ENCODE data around the gene TCAP. TPM values are rescaled to one million over a fixed set of nuclear protein-coding genes. Genes with fewer than 3 reads are reported as not detected.

The TCAP gene
- total RNA-seq, 6 donors from 2014 or later = 0.39 to 4.2 (median 2.5) TPM

GRCh38 chr17:39618246-39618913 is 46.8 kb upstream of the TCAP start:
- Histone ChIP-seq H3K4me1 (peaks cover 14 to 27% (median 23%) of the 10 kb centered on the region in 4 donors), H3K36me3 (no peaks in the 10 kb centered on the region), H3K27me3 (peaks cover 0 to 7% (median 1%) of the 10 kb centered on the region in 4 donors), H3K27ac (peak overlapping the region in 3 of 4 donors; percentile 39 to 78 (median 44)), H3K4me3 (peak overlapping the region; percentile 19 to 73 (median 67)), H3K9me3 (no peaks in the 10 kb centered on the region)
- TF ChIP-seq CTCF (IDR thresholded peaks at IDR 0.05) (no peak), POLR2A (IDR thresholded peaks at IDR 0.05) (no peak), POLR2AphosphoS5 (IDR thresholded peaks at IDR 0.05) (no peak), EP300 (IDR thresholded peaks at IDR 0.05) (no peak)
- peak in 1 of 2 donors; percentile 5 for ATAC-seq (ENCODE audit: low FRiP score in 2 of 2)
- WGBS, 2 donors = 3 to 5% methylated on average over 26 to 30 of the region's 33 CpGs
- peak in 1 of 2 donors; percentile 81 for DNase-seq

DNA sequence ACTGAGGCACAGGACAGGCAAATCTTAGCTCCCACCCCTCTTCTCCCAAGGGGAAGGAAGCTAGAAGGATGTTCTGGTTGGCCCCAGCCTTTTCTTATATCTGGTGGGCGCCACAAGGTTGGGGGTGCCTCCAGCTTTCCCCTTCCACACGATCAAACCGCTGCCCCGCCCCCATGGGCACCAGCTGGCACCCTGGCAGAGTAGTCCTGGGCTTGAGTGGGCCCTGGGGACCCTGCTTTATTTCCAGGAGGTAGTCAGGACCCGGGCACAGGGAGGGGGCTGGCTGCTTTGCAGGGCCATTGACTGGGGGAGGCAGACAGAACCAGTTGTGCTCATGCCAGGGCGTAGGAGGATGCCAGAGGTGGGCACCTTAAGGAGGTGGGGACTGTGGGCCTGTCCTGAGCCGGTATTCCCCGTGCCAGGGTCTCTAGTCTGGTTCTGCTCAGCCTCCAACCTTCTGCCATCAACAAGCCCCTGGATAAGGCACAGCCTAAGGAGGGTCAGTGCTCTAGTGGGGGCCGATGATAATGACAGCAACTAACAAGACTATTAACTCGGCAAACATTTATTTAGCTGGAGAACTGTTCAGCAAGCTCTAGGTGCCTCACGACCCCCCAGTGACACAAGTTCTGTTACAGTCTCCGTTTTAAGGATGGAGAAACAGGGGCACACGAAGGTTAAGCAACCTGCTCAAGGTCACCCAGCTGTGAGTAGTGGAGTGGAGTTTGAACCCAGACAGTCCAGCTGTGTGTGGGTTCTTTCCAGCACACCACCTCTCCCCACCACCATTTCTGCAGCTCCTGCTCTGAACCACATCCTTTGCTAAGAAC is 46.0 kb upstream of the TCAP start:
- peak in 1 of 2 donors; percentile 72 for DNase-seq
- Histone ChIP-seq H3K27me3 (peaks cover 0 to 7% (median 1%) of the 10 kb centered on the region in 4 donors), H3K4me1 (peaks cover 16 to 32% (median 24%) of the 10 kb centered on the region in 4 donors), H3K9me3 (no peaks in the 10 kb centered on the region), H3K36me3 (no peaks in the 10 kb centered on the region), H3K4me3 (peak overlapping the region in 2 of 4 donors; percentile 64 to 73), H3K27ac (no peak overlapping the region)
- WGBS, 2 donors = 55 to 62% methylated on average over 6 to 13 of the region's 13 CpGs
- ATAC-seq (ENCODE audit: low FRiP score in 2 of 2) = no peak
- TF ChIP-seq POLR2AphosphoS5 (IDR thresholded peaks at IDR 0.05) (no peak), CTCF (IDR thresholded peaks at IDR 0.05) (no peak), EP300 (IDR thresholded peaks at IDR 0.05) (no peak), POLR2A (IDR thresholded peaks at IDR 0.05) (no peak)

DNA sequence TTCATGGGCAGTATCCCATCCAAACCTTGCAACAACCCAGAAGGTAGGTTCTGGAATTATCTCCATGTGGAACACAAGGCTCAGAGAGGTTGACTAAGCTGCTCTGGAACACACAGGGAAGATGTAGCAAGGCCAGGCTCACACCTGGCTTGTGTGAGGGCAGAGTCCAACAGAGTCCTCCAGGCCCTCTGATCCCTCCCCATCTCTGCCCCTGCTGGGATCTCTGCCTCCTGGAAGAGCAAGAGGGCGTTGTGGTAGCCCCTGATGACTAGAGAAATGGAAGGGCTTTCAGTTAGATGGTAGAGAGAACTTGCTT is 45.4 kb upstream of the TCAP start:
- H3K27me3 ChIP-seq = peaks cover 0 to 7% (median 1%) of the 10 kb centered on the region in 4 donors

More for the DNA sequence above, 45.4 kb upstream of the TCAP start:
- Histone ChIP-seq H3K9me3 (no peaks in the 10 kb centered on the region), H3K4me3 (no peak overlapping the region), H3K27ac (no peak overlapping the region), H3K36me3 (no peaks in the 10 kb centered on the region), H3K4me1 (peaks cover 16 to 32% (median 24%) of the 10 kb centered on the region in 4 donors)
- TF ChIP-seq CTCF (IDR thresholded peaks at IDR 0.05) (no peak), POLR2A (IDR thresholded peaks at IDR 0.05) (no peak), POLR2AphosphoS5 (IDR thresholded peaks at IDR 0.05) (no peak), EP300 (IDR thresholded peaks at IDR 0.05) (no peak)
- WGBS, 2 donors = 73 to 87% methylated on average over 1 of the region's 1 CpG
- ATAC-seq (ENCODE audit: low FRiP score in 2 of 2) (no peak), DNase-seq (no peak)
